Heart left ventricle (tissue), 13 donors: ENCODE results near the gene MFGE8.

Experiments used
- POLR2A ChIP-seq, 2 donors: fragments of 450-650 bp; IDR thresholded peaks; one replicate each; pipeline ENCODE4 v1.6.1; 2017; ENCODE audit warnings: antibody characterized with exemption in 2 of 2, mild to moderate bottlenecking in 2 of 2, moderate library complexity in 2 of 2
- TF ChIP-seq, protein P1 (sequence below), 12 donors: fragments of 200-600 bp; sonication (generic) in 4 of 12; IDR thresholded peaks; one replicate each; pipeline versions ENCODE4 v1.5.0 to v1.8.0; 2018 to 2022; ENCODE audit warnings: antibody characterized with exemption in 12 of 12, mild to moderate bottlenecking in 5 of 12
- donor health status: ischemic (EF 13 %, LVEDD 7.1; RV severe dilation, severe dysfunction).
- donor health status: DM: no; HTN: yes; CAD: no.
- donor health status: DM: no; HTN: no; CAD: no.
- donor health status: ischemic (EF 25% LVEDD 6.9; RV normal size, moderate dysfunction).
- donor health status: ischemic (EF 25% LVEDD 5.7; RV mildly dilated, moderate dysfunction).
- donor health status: ischemic (EF 35%, LVEDD 5.7; RV mildly dilated, moderate dysfunction).
- donor health status: nonischemic (EF 11% LVEDD 7.7; RV severe dilation, severe dysfunction).
- donor health status: DM: yes; HTN: yes; CAD: no.
- donor health status: PGD.
- donor health status: ischemic (EF 29% LVEDD 5.4; RV normal size, mild dysfunction).
- donor health status: nonischemic (EF 23%, LVEDD 6.1; RV moderate dilation, normal function).

- TF ChIP-seq, protein P1, sequence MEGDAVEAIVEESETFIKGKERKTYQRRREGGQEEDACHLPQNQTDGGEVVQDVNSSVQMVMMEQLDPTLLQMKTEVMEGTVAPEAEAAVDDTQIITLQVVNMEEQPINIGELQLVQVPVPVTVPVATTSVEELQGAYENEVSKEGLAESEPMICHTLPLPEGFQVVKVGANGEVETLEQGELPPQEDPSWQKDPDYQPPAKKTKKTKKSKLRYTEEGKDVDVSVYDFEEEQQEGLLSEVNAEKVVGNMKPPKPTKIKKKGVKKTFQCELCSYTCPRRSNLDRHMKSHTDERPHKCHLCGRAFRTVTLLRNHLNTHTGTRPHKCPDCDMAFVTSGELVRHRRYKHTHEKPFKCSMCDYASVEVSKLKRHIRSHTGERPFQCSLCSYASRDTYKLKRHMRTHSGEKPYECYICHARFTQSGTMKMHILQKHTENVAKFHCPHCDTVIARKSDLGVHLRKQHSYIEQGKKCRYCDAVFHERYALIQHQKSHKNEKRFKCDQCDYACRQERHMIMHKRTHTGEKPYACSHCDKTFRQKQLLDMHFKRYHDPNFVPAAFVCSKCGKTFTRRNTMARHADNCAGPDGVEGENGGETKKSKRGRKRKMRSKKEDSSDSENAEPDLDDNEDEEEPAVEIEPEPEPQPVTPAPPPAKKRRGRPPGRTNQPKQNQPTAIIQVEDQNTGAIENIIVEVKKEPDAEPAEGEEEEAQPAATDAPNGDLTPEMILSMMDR (IDR thresholded peaks at IDR 0.05) = no peak
- TF ChIP-seq POLR2A (IDR thresholded peaks at IDR 0.05) = no peak
Observed at GRCh38 chr15:88871313-88871712, 41.9 kb downstream of the MFGE8 start.
